K562 (cell line): ENCODE measurements around the gene MRPL42. TPM values are rescaled to one million over a fixed set of nuclear protein-coding genes. Genes with fewer than 3 reads are reported as not detected.
A peak's percentile ranks its signal among the peaks of the same experiment; 100 is the strongest.

ENCODE experiments used
- ATAC-seq: fragments of 200-7000 bp; cut with Tn5 transposase; 3 replicates; pipeline ENCODE4 v1.9.1; 2020; ENCODE audit warnings: moderate library complexity
- BruUV-seq: library from RNA; stranded (reverse); fragments of 400-500 nt; replicated peaks from 2 replicates; lab custom pipeline; 2021; lab: Mats Ljungman, UMichigan
- CTCF ChIA-PET: fragments of 300-600 bp; formaldehyde crosslinking; extraction: SDS; loops from one replicate; lab custom pipeline; 2021; ENCODE audit warnings: low intra/inter-chr PET ratio; lab: Yijun Ruan, JAX
- POLR2A ChIA-PET: fragments of 300-600, 350-650 bp; sonication (Branson Sonifier 250); formaldehyde crosslinking; extraction: SDS; loops from one replicate; lab custom pipeline; 2021; ENCODE audit warnings: antibody characterized with exemption, inconsistent platforms; lab: Yijun Ruan, JAX
- DNase-seq, 4 experiments: peaks; one replicate each; pipeline versions ENCODE4 v3.0.0 to v3.0.0-alpha.2; 2011 to 2018; ENCODE audit warnings: low spot score in 3 of 4, mixed read lengths in 3 of 4; ENCODE audit errors: extremely low read depth in 1 of 4
- FAIRE-seq: peaks from 2 replicates; lab custom pipeline; 2011; peaks lifted over from hg19 to GRCh38; lab: Jason Lieb, UNC
- H2AFZ ChIP-seq: 2 replicates; pipeline ENCODE4 v1.6.0; 2011; ENCODE audit warnings: low read depth, low read length, control low read depth, inconsistent platforms
- H3K27ac ChIP-seq: fragments of 200-600 bp; 3 replicates; pipeline ENCODE4 v1.8.0; 2011; ENCODE audit warnings: low read depth, mild to moderate bottlenecking, control low read depth, inconsistent platforms, low read length, moderate library complexity, mixed read lengths; ENCODE audit errors: extremely low read depth
- H3K27me3 ChIP-seq, 2 experiments: fragments of 300-600 bp in 1 of 2; 2 replicates in 1 of 2; 3 replicates in 1 of 2; pipeline versions ENCODE4 v1.6.0 to v1.8.0; 2011; ENCODE audit warnings: inconsistent platforms in 2 of 2, low read length in 2 of 2, mild to moderate bottlenecking in 1 of 2, mixed read lengths in 1 of 2, moderate library complexity in 1 of 2; ENCODE audit not compliant: control insufficient read depth in 2 of 2, insufficient read depth in 2 of 2
- H3K36me3 ChIP-seq: fragments of 300-600 bp; 3 replicates; pipeline ENCODE4 v1.8.0; 2011; ENCODE audit warnings: mild to moderate bottlenecking, low read length, inconsistent platforms; ENCODE audit not compliant: control insufficient read depth, insufficient read depth
- H3K4me1 ChIP-seq, 2 experiments: fragments of 200-600 bp in 1 of 2; replicated peaks in 1 of 2; 2 replicates in 1 of 2; 3 replicates in 1 of 2; pipeline versions ENCODE4 v1.5.1 to v1.8.0; 2011; ENCODE audit warnings: inconsistent platforms in 2 of 2, low read length in 2 of 2, mild to moderate bottlenecking in 1 of 2, mixed read lengths in 1 of 2, moderate library complexity in 1 of 2; ENCODE audit not compliant: control insufficient read depth in 2 of 2, insufficient read depth in 2 of 2
- H3K4me2 ChIP-seq: 2 replicates; pipeline ENCODE4 v1.6.1; 2011; ENCODE audit warnings: low read length, control low read depth, inconsistent platforms, mixed read lengths; ENCODE audit not compliant: insufficient read depth
- H3K4me3 ChIP-seq: fragments of 200-600 bp; sonication (generic), shearing (Covaris generic); 2 replicates; pipeline ENCODE4 v1.5.1; 2016; ENCODE audit warnings: control low read depth, inconsistent platforms
- H3K79me2 ChIP-seq: fragments of 200-600 bp; 3 replicates; pipeline ENCODE4 v1.8.0; 2011; ENCODE audit warnings: low read length, inconsistent platforms; ENCODE audit not compliant: control insufficient read depth, insufficient read depth
- H3K9ac ChIP-seq, 2 experiments: 2 replicates each; pipeline versions ENCODE4 v1.6.0 to v1.6.1; 2011; ENCODE audit warnings: low read depth in 2 of 2, low read length in 2 of 2, control low read depth in 1 of 2, inconsistent platforms in 1 of 2, mild to moderate bottlenecking in 1 of 2, mixed read lengths in 1 of 2; ENCODE audit not compliant: insufficient read depth in 1 of 2
- H3K9me1 ChIP-seq: one replicate; pipeline ENCODE4 v1.6.0; 2011; ENCODE audit warnings: inconsistent platforms, mild to moderate bottlenecking, low read length, moderate library complexity; ENCODE audit not compliant: control insufficient read depth, insufficient read depth
- H3K9me3 ChIP-seq: replicated peaks from 2 replicates; pipeline ENCODE4 v1.5.1; 2011; ENCODE audit warnings: low read depth, low read length, inconsistent platforms; ENCODE audit not compliant: control insufficient read depth, insufficient read depth
- H4K20me1 ChIP-seq: replicated peaks from 2 replicates; pipeline ENCODE4 v1.6.1; 2011; ENCODE audit warnings: low read length, inconsistent platforms, mixed read lengths; ENCODE audit not compliant: control insufficient read depth, insufficient read depth
- CLOCK ChIP-seq: fragments of 250-450 bp; sonication (Bioruptor Pico); IDR thresholded peaks from 2 replicates; pipeline ENCODE4 v1.4.0; 2020; ENCODE audit warnings: mild to moderate bottlenecking, moderate library complexity, borderline replicate concordance
- KDM1A ChIP-seq, 2 experiments: fragments of 450-650 bp; IDR thresholded peaks; 2 replicates each; pipeline ENCODE4 v1.6.1; 2016; ENCODE audit warnings: mild to moderate bottlenecking in 2 of 2
- MYC ChIP-seq, 2 experiments: fragments of 250-450 bp in 1 of 2; sonication (Bioruptor Pico) in 1 of 2; IDR thresholded peaks; 2 replicates each; pipeline versions ENCODE4 v1.5.1 to v1.6.1; 2012 to 2021; ENCODE audit warnings: low read depth in 2 of 2, borderline replicate concordance in 1 of 2, improper control_type of control experiment in 1 of 2, low read length in 1 of 2, mild to moderate bottlenecking in 1 of 2, moderate library complexity in 1 of 2
- RCOR1 ChIP-seq, 2 experiments: IDR thresholded peaks; 2 replicates each; pipeline ENCODE4 v1.6.1; 2012; ENCODE audit warnings: low read depth in 2 of 2, low read length in 2 of 2, borderline replicate concordance in 1 of 2, improper control_type of control experiment in 1 of 2
- TARDBP ChIP-seq: fragments of 450-650 bp; IDR thresholded peaks from 2 replicates; pipeline ENCODE4 v1.6.1; 2016
- XRCC4 ChIP-seq: IDR thresholded peaks from one replicate; pipeline ENCODE4 v1.6.1; 2011; ENCODE audit not compliant: insufficient read depth, insufficient read length; ENCODE audit errors: extremely low read depth
- WGBS: fragments of 100-300 bp; shearing (Covaris generic); methylation state at CpG from one replicate; pipeline ENCODE4 v1.1.6; 2016; ENCODE audit warnings: low coverage, mixed read lengths; ENCODE audit not compliant: insufficient coverage; ENCODE audit errors: missing lambda C conversion rate; 5-methylcytosine and 5-hydroxymethylcytosine counted together
- in situ Hi-C: fragments of 300-500 bp; cut with MboI; formaldehyde crosslinking; loops from 4 replicates; pipeline ENCODE4 v1.15.0; 2018; ENCODE audit warnings: inconsistent platforms, mixed read lengths
- intact Hi-C: fragments of 100-400 bp; cut with micrococcal nuclease; formaldehyde crosslinking; loops from 2 replicates; pipeline ENCODE4 v1.14.2; 2022
- polyA plus RNA-seq, 8 experiments: library from polyadenylated mRNA; depleted of rRNA in 4 of 8; stranded (reverse) in 5 of 8; unstranded in 3 of 8; fragments of >200 nt; fragmentation: Nextera tagmentation in 2 of 8; fragmentation: Illumina TruSeq in 1 of 8; extraction: Ambion mirVana in 2 of 8; extraction: Trizol in 1 of 8; gene quantifications; 2 replicates each; pipeline versions ENCODE4 v1.2.1 to v1.2.3, GENCODE V29; 2011 to 2014; ENCODE audit warnings: inconsistent platforms in 1 of 8, missing spikeins in 1 of 8
- total RNA-seq, 7 experiments: library from RNA; depleted of rRNA in 6 of 7; stranded (reverse); fragments of >200 nt in 6 of 7; fragmentation: Illumina TruSeq in 2 of 7; extraction: Trizol in 2 of 7; gene quantifications; 2 replicates each; pipeline versions ENCODE4 v1.2.1 to v1.2.3, GENCODE V29; 2011 to 2021; ENCODE audit warnings: low replicate concordance in 1 of 7

MRPL42 gene
- total and polyA plus RNA-seq, 9 of the 15 experiments (the other 6 are each of a cell fraction or from before 2014, with no cell fraction given), result 104 to 806 (median 218) TPM

GRCh38 chr12:93465841-93466240 is 1.5 kb upstream of the MRPL42 start:
- FAIRE-seq (no peak), ATAC-seq (no peak), DNase-seq (no peak)
- CTCF ChIA-PET, result no interaction called here
- peak overlapping the region; percentile 42; the same call in 1 of the 2 replicates for H2AFZ ChIP-seq
- H3K4me1 ChIP-seq, result peaks cover 4 to 9% of the 10 kb centered on the region in 2 experiments; a peak in 2 of 5 replicates
- no peak overlapping the region for H3K4me2 ChIP-seq
- POLR2A ChIA-PET, result interaction anchor here (0.6 kb wide), 1 partner anchor 18 kb away, joined by 4 read pairs; no protein-coding TSS in a partner anchor
- H4K20me1 ChIP-seq, result no peaks in the 10 kb centered on the region
- no peak overlapping the region for H3K27ac ChIP-seq
- no peaks in the 10 kb centered on the region for H3K9me1 ChIP-seq
- peaks cover 16% of the 10 kb centered on the region for H3K36me3 ChIP-seq
- H3K9ac ChIP-seq, result no peak overlapping the region
- in situ Hi-C loops (no loop called here), intact Hi-C loops (no loop called here)
- H3K27me3 ChIP-seq, result no peaks in the 10 kb centered on the region
- WGBS, result 53% methylated on average over 5 of the region's 5 CpGs
- H3K9me3 ChIP-seq, result no peaks in the 10 kb centered on the region
- no peak overlapping the region for H3K4me3 ChIP-seq
- no TSS peak for BruUV-seq
- no peak for TF ChIP-seq MYC (IDR thresholded peaks at IDR 0.05; ENCODE audit: low read depth, low read length)
- no peak for TF ChIP-seq MYC (CRISPR knock-in tag; IDR thresholded peaks at IDR 0.05; ENCODE audit: borderline replicate concordance, low read depth)
- H3K79me2 ChIP-seq, result peaks cover 35% of the 10 kb centered on the region

DNA sequence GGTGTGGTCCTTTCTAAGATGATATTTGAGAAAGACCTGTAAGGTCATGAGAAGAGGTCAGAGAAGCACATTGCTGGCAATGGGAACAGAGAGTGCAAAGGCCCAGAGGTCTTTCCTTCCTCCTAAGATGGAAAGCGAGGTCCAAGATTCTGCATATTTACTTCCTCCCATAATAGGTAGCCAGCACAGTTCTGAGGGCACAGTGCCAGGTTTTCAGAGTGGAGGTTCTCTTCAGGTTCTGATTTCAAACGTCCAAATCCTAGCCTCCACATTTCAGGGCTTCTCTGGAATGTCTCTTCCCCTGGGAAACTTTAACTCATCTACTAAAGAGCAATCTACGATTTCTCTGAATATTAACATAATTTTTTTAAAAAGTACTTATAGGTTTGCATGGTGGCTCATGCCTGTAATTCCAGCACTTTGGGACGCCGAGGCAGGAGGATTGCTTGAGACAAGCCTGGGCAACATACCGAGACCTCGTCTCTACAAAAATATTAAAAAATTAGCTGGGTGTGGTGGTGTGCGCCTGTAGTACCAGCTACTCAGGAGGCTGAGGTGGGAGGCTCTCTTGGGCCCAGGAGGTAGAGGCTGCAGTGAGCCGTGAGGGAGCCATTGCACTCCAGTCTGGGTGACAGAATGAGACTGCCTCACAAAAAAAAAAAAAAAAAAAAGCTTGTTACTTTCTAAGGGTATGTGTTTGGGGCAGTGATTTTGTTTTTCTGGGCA is 526 bp upstream of the MRPL42 start:
- Histone ChIP-seq H3K36me3 (peaks cover 25% of the 10 kb centered on the region), H3K4me2 (peak overlapping the region; percentile 97; the same call in 1 of the 2 replicates), H3K9me1 (no peaks in the 10 kb centered on the region), H3K27me3 (no peaks in the 10 kb centered on the region), H3K27ac (no peak overlapping the region), H3K79me2 (peaks cover 43% of the 10 kb centered on the region), H3K4me3 (peak overlapping the region; percentile 71; the same call in 1 of the 2 replicates), H2AFZ (peak overlapping the region; percentile 99), H3K4me1 (peaks cover 3 to 4% of the 10 kb centered on the region in 2 experiments; a peak in 2 of 5 replicates), H3K9me3 (no peaks in the 10 kb centered on the region), H4K20me1 (no peaks in the 10 kb centered on the region), H3K9ac (peak overlapping the region; percentile 93 to 99)
- ChIA-PET POLR2A (interaction anchor here (0.7 to 1.5 kb wide), 4 partner anchors 10 to 29 kb away, joined by 3 to 6 read pairs (median 4); no protein-coding TSS in a partner anchor), CTCF (no interaction called here)
- ATAC-seq, result peak; percentile 37
- intact Hi-C loops (no loop called here), in situ Hi-C loops (no loop called here)
- no peak for DNase-seq
- BruUV-seq, result no TSS peak
- FAIRE-seq, result no peak
- WGBS, result 69% methylated on average over 8 of the region's 9 CpGs
- TF ChIP-seq KDM1A (IDR thresholded peaks at IDR 0.05), result peak in 1 of 2 experiments; percentile 20; a peak in 1 of 4 replicates
- TF ChIP-seq RCOR1 (IDR thresholded peaks at IDR 0.05; ENCODE audit: borderline replicate concordance in 1 of 2, low read depth in 2 of 2, low read length in 2 of 2), result no peak
- TF ChIP-seq TARDBP, result no peak
- no peak for TF ChIP-seq XRCC4
- TF ChIP-seq CLOCK, result no peak
